HG02870 (cell line): ENCODE data around the gene OSBPL1A.
A peak's percentile ranks its signal among the peaks of the same experiment; 100 is the strongest.

Experiments used
- ATAC-seq: cut with Tn5 transposase; IDR thresholded peaks from one replicate; pipeline ENCODE4 v1.9.1; 2021; ENCODE audit warnings: mild to moderate bottlenecking, moderate library complexity; ENCODE audit not compliant: unreplicated experiment

The OSBPL1A gene

DNA sequence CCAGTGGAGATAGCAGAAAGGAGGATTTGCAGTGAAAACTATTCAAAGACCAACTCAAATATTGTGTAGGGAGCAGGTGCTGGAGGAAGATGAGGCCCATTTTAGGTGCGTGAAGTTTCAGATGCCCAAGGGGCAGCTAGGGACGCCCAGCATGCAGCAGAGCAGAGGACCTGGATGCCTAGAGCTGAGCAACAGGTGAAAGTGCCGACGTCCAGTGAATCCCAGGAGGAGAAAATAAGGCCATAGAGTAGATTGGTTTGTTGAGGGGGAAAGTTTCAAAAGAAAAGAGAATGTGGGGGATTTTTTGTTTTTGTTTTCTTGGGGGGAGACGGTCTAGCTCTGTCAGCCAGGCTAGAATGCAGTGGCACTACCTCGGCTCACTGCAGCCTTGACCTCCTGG, 53.1 kb downstream of the OSBPL1A start:
- no peak for ATAC-seq

DNA sequence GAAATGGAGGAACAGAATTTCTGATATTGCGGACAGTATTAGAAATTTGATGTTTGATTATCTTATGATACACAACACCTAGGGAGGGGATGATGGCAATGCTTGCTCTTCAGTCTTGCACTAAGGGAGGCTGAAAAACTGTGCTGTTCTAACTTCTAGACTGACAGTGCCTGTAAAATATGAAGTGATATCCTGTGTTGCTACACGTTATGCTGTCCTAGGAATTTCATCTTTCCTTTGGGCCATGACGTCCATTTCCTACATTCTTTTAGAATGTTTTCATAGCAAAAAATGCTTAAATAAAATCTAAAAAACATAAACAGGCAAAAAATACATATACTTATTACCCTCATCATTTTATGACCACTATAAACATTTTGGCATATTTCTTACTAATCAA, 55.3 kb downstream of the OSBPL1A start:
- ATAC-seq = no peak

DNA sequence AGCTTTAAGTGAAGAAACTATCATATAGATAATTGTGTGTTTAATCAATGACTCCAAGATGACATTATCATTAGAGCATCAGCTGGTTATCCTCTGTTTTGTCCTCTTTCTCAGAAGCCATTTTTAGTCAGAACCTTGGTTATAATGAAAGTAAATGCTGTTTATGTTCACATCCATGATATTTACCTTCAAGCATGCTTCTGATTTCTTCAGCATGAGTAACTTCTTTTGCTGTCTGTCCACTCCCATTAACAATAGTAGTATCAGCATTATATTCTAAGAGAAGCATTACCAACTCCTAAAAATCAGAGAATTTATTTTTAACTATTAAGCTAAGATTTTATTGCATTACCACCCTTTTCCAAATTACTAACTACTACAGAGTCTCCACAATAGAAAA, 56.3 kb downstream of the OSBPL1A start:
- ATAC-seq = no peak

DNA sequence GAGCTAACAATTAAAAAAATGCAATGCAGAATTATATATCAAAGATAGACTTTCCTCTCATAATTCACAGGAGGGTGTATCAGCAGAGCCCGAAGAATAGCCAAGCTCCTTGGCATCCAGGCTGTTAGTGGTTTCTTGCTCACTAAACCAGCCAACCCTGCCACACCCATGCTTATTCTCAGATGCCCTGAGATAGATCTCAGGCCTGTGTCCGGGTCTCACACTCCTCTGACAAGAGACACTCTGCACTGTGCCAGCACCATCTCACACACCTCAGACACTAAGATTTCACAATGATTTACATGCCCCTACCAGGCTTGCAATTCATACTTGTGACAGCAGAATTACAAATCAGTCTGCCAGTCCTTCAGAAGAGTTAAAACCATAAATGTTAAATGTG, 64.5 kb downstream of the OSBPL1A start:
- no peak for ATAC-seq

DNA sequence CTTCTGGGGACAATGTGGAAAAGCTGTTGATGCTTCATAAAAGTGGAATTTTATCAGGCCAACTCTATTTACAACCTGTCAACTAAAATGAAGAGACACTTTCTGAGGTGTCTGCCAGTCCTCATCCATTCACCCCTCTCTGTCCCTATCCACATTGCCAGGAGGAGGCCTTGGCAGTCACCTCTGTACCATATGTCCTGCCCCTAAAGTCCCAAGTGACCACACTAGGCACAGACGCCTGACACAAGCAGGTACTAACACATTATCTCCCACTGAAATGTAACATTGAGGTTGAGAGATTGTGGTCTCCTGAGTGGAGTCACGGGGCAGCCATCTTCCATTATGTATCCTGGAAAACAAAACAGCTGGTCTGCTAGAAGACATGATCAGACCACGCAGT, 71.4 kb downstream of the OSBPL1A start:
- no peak for ATAC-seq

DNA sequence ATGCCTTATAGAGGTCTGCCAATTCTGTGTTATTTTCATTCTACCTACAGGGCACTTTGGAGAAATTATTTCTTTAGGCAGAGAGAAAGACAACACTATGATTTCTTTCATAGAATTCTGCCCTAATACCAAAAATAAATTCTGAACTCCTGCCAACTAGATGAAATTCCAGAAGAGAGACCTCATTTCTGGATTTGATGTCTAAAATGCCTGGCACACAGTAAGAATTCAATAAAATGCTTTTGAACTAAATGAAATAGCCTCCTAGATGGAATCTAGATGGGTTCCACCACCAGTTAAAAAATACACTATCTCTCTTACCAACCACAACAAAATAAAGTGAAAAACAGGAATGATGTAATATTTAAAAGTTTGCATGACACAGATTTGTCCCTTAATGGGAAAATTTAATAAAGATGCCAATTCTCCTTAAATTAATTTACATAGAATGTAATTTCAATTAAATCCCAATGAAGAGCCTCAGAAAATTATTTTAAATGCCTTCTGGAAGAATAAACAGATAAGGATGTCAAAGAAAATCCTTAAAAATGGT, 75.0 kb downstream of the OSBPL1A start:
- no peak for ATAC-seq

DNA sequence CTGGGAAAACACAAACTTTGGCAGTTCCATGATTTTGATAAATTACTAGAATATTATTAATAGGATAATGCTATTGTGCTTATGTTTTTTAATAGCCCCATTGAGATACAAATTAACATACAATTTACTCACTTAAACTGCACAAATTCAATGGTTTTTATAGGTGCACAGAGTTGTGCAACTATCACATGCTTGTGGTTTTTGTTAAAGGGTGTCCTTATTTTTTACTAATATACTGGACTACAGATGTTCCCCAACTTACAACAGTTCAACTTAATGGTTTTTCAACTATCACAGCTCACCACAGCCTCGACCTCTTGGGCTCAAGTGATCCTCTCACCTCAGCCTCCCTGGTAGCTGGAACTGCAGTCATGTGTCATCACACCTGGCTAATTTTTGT, 76.6 kb downstream of the OSBPL1A start:
- no peak for ATAC-seq

DNA sequence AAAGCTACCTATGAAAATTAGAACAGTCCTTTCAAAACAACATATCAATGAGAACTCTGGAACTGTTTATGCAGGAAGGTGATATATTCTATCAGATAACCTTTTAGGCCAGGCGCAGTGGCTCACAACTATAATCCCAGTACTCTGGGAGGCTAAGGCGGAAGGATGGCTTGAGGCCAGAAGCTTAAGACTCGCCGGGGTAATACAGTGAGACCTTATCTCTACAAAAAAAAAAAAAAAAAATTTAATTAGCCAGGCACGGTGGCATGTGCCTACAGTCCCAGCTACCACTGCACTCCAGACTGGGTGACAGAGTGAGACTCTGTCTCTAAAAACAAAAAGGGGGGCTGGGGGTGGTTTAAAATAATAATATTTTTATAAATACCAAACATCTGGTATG, 77.9 kb downstream of the OSBPL1A start:
- ATAC-seq = no peak

DNA sequence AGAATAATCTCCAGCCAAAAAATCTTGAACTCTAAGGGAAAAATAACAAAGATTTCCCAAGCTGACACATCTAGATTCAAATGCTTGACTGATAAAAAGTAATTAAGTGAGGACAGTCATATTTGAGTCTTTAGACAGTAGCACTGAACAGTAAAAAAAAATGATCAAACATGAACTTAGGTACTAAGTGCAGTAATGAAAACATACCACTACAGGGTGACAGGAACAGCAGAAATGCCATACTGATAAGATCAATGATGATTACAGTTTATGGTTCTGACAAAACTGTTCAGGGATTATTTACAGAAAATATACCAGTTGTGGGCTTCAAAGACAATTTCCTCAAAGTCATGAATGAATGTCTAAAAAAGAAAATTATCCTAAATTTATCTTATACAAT, 80.3 kb downstream of the OSBPL1A start:
- no peak for ATAC-seq

DNA sequence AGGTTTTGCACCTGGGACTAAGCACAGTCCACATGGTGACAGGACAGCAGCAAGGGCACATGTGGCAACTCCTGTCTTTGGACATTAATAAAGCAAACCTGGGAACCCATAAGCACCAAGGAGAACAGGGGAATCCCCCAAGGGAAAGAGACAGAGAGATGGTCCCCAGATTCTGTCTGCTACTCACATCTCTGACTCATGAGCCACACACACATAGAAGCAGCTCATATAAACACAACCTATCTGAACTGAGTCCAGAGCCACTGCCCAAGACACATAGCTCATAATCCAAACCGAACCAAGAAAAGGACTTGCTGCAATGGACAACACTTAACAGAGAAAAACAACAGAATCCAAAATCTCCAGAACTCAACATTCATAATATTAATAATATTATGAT, 82.5 kb downstream of the OSBPL1A start:
- no peak for ATAC-seq

DNA sequence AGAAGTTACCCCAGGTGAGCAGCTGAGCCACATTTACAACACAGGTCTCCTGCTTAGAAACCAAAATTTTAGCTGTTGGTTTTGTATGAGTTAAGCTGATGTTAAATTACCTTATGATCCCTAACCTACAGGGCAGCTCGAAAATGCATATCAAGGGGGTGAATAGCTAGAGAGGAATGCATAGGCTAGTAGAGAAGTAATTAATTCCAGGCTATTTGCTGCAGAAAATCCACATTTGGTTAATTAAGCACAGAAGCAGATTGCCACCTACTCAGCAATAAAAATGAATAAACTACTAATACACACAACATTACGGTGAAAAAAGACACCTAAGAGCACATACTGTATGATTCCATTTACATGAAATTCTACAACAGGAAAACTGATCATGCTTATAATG, 91.4 kb downstream of the OSBPL1A start:
- ATAC-seq = no peak

DNA sequence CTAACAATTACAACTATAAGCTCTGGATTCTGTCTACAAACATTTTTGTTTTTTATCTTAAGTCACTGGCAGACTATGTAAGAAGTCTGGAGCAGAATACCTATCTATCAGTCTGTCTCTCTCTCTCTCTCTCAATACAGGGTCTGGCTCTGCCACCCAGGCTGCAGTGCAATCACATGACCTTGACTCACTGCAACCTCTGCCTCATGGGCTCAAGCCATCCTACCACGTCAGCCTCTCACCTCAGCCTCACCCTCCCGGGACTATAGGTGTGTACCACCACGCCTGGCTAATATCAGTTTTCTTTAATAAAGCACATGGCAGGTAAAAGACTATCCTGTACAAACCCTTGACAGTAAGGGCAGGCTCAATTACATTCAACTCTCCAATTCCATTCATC, 96.9 kb downstream of the OSBPL1A start:
- no peak for ATAC-seq

DNA sequence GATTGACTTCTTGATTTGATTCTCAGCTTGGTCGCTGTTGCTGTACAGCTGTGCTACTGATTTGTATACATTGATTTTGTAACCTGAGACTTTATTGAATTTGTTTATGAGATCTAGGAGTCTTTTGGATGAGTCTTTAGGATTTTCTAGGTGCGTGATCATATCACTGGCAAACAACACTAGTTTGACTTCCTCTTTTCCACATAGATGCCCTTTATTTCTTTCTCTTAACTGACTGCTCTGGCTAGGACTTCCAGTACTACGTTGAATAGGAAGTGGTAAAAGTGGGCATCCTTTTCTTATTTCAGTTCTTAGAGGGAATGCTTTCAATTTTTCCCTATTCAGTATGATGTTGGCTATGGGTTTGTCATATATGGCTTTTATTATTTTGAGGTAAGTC, 101.3 kb downstream of the OSBPL1A start:
- ATAC-seq = no peak

DNA sequence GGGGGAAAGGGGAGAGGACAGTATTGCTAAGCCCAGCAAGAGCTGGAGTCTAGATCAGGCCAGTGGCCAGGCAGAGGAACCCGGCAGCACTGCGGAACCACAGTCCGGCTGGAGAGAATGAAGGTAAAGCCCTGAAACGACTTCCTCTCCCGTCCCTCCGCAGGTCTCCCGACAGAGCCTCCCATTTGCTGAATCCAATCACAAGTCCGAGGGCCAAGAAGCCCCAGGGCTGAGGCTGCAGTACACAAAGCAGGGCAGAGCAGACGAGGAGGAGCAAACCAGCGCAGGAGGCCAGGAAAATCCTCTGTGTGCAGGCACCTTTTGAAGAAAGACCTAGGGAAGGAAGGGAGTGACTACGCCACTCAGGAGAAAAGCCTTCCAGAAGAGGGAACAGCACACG, 104.4 kb downstream of the OSBPL1A start:
- ATAC-seq = no peak

DNA sequence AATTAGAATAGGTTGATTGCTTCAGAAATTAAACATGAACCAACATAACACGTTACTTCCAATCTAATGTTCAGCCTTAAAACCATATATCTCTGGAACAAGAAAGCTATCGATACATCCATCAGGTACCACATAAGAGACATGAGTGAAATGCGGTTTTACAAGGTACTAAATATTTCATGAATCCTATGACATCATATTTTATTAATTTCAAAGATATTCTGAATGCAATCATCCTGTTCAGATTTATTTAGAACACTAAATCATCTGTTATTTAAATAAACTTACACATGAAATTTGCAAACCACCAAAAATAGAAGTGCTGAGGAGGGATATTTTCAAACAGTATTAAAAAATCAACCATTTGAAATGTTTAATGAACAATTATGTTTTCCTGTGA, 119.0 kb downstream of the OSBPL1A start:
- no peak for ATAC-seq

DNA sequence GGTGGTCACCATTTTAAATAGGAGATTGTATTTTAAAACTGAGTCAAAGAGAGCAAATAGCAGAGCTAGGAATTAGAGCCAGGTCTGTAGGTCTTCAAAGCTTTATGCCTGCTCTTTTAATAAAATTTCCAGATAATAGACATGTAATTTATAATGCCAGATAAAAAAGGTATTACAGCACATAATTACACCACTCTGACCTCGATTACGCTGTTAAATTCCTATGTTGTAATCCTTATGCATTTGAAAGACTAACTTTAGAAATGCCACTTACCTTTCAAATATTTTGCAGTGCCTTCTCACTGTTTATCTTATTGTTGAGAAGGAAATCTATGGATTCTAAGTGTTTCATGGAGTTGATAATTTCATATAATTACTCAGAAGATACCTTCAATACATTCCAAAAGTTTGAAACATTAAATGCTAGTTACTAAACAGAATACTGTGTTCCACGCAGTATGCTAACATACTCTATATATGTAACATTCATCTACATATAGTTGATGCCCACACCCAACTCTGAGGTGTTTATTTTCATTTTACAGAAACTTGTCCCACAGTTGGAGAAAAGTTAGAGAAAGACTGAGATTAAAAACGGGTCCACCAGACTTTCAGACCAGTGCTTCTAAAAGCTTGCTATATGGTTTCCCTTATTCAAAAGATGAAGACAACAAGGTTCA, 120.0 kb downstream of the OSBPL1A start:
- ATAC-seq = no peak

DNA sequence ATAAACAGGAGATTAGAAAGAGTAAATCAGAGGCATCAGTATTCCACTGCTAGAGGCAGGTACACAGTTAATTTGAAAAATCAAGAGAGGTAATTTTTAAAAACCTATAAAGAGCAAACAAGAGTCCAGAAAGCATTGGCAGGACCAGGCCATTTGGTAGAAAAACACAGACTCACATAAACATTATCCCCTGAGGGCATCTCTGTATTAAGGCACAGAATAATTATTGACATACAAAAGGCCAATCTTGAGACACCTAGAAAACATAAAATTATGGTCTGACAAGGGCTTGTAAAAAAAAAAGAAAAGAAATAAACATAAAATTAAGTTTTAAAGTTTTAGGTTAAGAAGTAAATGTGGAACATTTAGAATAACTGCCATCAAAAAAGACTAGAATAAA, 120.6 kb downstream of the OSBPL1A start:
- no peak for ATAC-seq

DNA sequence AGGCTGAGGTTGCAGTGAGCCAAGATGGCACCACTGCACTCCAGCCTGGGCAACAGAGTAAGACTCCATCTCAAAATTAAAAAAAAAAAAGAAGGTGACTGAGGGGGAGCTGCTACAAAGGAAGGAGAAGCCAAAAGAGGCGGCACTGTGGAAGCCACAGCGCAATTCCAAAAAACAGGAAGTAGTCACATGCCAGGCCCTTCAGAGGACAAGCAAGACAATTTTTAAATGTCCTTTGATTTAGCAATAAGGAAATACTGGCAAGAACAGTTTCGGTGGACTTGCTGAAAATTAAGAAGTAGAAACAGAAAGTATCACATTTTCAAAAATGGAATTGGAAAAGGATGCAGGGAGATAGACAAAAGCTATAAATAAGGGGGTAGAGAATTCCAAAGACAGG, 122.8 kb downstream of the OSBPL1A start:
- ATAC-seq = no peak

DNA sequence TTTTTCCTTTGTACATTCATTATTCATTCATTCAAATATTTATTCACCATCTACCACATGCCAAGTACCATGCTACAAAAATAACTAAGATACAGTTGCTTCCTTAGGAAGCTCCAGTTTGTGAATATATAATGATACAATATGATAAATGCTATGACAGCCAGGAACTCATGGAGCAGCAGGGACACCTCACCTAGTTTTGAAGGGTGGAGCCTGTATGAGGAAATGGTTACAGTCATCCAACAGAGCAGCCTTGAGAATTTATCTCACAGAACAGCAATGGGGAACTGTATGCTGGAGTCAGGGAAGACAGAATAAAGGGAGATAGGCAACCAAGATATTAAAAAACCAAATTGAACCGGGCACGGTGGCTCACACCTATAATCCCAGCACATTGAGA, 124.0 kb downstream of the OSBPL1A start:
- no peak for ATAC-seq

DNA sequence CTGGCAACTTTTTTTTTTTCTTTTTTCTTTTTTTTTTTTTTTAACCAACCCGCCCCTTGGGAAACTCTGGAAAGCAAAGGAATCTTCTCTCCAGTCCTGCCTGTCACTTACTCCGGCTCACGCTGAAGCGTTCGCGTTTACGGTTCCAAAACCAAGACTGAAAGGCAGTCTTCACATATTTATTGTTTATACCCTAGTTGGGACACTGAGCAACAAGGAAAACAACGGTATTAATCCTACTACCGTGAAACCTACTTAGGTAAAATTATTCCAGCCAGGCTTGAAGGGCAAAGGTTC, 125.4 kb downstream of the OSBPL1A start:
- no peak for ATAC-seq

DNA sequence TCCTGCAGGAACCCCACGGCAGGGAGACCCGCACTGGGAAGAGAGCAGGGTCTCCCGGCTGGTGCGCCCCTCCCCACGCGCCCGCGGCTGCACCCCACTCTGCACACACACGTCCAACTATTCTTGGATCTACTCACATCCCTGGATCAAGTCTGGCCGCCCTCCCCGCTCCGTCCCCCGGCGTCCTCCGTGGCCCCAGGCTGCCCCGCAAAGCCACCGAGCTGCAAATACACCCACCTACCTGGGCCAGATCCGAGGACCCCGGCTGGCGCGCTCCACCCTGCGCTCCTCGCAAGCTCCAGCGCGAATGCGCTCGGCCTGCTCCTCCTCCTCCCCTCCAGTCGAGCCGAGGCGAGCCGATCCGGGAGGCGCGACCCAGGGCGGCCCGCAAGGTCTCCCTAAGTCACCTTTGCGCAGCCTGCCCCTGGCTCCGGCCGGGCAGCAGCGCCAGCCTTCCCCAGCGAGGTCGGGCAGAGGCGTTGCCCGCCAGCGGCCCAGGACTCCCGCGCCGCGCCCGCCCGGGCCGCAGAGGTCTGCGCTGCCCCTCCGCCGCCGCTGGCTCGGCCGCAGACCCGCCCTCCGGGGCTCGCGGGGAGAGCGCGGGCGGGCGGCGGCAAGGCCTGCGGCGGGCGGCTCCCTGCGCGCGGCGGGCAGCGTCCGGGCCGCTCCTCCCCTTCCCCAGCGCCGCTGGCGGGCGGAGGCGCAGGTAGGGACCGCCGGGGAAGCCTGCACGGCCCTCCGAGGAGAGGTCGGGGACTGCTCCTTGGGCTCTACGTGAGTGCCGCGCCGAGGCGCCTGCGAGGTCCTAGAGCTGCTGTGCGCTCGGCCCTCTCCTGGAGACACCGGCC, 126.0 kb downstream of the OSBPL1A start:
- ATAC-seq = peak; percentile 50

DNA sequence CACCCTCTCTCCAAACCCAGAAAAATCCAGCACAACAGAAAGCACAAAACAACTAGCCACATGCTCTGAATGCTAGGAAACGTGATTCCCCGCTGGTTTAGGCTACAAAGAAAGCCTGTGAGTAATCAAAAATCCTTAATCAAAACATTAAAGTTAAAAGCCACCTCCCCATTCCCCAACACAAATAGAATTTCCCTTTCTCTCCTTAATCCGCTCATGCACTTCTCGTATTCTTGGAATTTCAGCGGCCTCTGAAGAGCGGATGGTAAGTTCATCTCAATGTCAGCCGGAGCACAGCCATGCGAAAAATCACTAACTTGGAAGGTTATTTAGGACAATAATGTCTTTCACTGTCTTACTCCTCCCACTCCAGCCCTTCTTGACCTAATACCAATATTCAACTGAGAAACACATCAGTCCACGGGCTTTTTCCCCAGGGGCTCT, 126.7 kb downstream of the OSBPL1A start:
- no peak for ATAC-seq
